Activated T-cell treated with anti-CD3 and anti-CD28 coated beads for 24 hours (primary cell): ENCODE data around the gene ACOX3.
"Not testable (repeated sequence)": the region's sequence is repeated elsewhere in the genome, so short reads cannot be mapped to it uniquely, and the experiment has no call there.

ENCODE experiments used
- DNase-seq: peaks from one replicate; pipeline ENCODE4 v3.0.0-alpha.2; 2020; ENCODE audit warnings: low read depth

Gene ACOX3

DNA sequence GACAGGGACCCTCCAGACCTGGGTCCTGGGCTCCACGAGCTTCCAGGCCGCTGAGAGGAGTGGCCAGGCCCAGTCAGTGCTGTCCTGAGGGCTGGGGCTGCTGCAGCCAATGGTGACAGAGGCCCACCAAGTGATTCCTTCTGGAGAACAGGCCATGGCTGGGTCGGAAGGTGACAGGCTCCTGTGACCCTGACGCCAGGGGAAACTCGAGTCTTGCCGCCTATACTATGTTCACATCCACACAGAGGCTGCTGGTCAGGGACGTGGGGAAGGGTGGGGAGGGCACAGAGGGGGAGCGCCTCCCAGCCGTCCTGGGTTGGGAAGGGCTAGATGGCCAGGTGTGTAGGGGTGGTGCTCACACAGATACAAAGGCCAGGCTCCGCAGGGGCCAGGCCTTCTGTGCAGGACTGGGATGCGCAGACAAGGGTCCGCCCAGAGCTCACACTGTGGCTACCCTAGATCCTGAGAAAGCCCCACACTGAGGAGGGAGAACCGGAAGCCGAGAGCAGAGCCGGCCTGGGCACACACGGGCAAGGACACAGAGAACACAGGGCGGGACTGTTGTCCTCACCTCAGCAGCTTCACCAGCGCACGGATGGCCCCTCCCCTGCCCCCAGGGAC is 89.6 kb downstream of the ACOX3 start:
- no peak for DNase-seq

DNA sequence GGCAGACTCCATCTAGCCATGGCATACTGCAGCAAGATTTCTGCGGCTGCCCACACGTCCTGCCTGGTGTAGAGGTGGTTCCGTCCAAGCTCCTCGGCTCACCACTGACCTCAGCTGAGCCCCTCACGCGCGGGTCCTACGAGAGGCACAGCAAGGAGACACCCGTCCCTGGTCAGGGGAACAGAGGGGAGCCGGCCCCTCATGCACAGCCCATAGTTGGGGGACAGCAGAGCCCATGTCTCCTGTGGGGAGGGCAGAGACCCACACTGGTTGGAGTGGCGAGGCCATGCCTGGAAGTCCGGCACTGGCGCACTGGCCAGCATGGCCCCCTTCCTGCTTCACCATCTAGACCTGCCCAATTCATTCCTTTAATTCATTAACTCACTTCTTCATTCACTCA is 90.2 kb downstream of the ACOX3 start:
- no peak for DNase-seq

DNA sequence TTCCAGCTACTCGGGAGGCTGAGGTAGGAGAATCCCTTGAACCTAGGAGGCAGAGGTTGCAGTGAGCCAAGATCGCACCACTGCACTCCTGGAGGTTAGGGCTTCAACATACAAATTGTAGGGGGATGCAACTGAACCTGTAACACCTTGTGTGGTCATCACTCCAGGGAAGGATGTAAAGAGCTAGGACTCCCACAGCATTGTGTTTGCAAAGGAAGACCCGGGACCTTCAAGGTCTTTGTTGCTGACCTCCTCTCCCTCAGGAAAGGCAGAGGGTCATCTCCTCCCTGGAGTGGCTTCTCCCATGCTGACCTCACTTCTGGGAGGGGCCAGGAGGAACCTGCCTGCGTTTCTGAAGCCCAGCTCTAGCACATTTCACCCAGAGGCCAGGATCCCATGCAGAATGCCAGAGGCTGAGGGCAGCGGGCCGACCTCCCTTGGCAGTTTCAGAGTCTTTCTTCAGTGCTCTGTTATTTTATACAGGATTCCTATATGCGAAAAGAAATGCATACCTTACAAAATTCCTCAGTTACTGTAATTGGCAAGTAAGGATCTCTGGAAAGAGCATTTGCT is 90.8 kb downstream of the ACOX3 start:
- no peak for DNase-seq

DNA sequence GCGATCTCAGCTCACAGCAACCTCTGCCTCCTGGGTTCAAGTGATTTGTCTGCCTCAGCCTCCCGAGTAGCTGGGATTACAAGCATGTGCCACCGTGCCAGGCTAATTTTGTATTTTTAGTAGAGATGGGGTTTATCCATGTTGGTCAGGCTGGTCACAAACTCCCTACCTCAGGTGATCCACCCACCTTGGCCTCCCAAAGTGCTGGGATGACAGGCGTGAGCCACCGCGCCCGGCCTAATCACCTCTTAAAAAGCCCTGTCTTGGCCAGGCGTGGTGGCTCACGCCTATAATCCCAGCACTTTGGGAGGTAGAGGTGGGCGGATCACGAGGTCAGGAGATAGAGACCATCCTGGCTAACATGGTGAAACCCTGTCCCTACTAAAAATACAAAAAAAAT is 91.3 kb downstream of the ACOX3 start:
- DNase-seq: not testable (repeated sequence)

DNA sequence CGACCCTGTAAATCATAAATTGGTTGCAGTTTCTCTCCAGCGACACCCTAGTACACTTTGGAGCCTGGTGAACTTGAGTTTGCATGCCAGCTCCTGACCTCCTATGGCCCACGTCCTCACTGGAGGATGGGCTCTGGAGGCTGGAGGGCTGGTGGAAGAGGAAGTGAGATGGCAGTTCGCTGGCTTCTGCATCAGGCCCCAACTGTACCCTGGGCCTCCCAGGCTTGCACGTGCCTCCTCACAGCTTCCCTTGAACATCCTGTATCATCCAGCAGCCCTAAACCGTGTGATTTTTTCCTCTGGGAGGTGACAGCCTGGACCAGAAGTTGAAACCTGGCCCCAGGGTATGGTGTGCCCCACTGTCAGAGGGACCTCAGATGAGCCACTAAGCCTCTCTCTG is 92.5 kb downstream of the ACOX3 start:
- DNase-seq: no peak

DNA sequence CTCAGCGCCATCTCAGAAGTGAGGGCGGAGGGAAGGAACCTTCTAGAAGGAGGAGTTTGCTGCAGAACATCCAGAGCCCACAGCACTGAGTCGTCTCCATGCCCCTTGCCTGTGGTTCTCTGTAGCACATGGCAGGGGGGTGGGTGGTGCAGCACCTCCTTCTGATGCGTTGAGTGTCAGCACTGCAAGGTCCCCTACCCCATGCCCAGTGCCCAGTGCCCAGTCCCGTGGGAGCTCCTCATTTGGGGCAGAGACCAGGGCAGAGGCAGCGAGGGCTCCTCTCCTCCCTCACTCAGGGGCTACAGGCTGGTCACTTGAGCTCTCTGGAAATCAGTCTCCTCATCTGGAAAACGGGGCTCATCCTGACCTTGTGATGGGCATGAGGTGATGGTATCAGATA is 92.9 kb downstream of the ACOX3 start:
- DNase-seq: no peak

DNA sequence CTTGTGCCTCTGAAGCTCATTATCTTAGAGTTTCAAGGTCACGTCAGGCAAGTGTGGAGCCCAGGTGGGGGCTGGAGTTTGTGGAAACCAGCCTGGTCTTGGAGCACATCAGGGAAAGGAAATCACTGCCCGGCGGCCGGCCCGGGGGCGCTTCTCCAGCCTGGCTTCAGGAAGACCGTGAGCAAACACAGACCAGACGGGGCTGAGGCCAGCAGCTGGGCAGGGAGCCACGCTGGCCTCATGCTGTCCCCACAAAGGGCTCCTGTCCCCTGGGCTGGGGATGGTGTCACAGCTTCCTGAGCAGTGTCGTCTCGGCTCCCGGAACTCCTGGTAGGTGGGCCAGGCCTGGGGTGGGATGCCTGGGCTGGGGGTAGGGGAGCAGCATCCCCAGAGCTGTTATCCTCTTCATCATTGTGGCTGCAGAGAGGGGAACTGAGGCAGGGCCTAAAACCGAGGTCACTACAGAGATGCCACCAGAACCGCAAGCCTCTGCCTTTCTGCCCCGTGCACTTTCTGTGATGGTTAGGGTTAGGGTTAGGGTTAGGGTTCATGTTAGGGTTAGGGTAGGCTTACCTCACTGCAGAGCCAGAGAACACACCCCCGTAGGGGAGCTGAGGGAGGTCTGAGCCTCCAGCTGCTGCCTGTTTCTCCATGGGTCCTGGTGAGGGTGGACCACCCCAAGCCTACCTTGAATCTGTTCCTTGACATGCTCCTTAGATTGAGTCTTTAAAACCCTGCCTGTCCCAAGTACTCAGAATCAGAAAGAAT is 93.5 kb downstream of the ACOX3 start:
- DNase-seq: no peak

DNA sequence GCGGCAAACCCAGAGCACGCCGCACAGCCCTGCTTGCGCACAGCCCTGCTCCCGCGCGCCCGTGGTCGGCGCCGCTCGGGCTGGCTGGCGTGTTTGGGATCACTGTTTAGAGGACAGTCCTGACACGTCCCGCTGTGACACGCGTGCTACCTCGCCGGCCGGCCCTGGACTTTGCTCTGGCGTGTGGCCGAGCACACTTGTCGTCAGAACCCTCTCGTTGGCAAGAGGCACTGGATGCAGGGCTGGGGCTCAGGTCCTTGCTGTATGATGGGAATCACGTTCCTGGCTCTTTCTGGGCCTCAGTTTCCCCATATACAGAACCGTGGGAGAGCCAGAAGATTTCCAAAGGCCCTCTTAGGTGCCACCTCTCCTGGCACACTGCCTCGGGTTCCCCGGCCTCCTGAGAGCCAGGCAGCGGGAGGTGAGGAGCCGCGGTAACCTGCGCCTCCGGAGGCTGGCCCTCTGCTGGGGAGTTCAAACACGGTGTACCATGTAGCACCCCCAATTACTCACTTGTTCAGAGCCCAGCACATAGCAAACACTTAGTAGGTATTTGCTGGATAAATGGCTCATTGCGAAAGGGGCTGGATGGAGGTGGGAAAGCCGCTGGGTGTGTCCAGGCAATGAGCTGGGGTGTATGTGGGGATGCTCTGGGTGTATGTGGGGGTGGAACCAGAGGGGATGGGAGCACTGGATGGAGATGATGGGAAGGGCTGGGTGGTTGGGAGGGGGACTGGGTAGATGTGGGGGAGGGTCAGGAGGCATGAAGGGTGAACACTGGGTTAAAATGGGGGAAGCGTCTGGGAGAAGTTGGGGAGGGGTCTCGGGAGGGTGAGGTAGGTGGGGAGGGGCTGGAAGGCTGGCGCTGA is 94.3 kb downstream of the ACOX3 start:
- DNase-seq: no peak

DNA sequence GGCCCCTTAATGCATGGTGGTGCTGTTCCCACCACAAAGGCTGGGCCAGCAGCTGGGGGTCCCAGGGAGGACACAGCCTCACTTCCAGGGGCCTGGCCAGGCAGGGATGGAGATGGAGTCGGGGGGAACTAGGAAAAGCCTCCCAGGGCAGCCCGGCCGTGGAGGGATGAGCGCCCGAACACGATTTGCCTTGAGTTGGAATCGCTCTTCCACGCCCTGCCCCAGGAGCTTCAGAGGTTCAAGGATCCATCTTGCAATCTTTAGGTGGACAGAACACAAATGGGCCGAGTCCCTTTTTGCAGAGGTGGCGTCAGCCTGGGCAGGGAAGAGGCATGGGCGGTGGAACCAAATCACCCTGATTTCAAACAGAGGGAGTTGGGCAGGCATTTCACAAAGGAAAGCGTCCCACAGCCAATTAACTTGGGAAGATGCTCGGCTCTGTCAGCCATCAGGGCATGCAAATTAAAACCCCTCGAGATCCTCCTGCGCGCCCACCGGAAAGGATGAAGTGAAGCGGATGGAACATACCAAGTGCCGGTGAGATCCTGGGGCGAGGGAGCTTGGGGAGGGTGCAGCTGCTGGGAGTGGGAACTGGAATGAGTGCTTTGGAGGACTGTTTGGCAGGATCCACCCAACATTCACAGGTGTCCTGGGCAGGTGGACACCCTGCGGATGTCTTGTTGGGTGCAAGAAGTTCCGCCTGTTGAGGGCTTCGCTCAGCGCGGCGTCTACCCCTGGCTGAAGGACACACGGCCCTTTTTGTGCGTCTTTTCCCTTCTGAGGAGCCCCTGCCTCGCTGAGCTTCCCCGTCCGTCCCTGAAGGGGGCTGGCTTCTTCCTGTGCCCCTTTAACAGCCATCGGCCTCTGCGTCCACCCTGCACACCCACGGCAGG is 95.2 kb downstream of the ACOX3 start:
- DNase-seq: no peak

DNA sequence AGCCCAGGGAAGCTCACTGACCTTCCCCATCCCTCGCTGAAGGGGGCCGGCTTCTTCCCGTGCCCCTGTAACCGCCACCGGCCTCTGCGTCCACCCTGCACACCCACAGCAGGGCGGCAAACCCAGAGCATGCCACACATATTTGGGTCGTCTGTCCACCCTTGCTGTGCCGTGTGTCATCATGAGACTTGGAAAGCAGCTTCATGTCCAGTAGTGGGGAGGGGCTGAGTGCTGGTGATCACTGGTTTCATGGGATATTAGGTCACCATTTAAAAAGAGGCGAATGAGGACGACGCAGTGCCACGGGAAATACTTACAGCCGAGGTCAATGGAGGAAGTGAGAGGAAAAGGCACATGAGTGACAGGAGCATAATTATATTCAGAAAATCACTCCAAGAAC is 96.1 kb downstream of the ACOX3 start:
- no peak for DNase-seq

DNA sequence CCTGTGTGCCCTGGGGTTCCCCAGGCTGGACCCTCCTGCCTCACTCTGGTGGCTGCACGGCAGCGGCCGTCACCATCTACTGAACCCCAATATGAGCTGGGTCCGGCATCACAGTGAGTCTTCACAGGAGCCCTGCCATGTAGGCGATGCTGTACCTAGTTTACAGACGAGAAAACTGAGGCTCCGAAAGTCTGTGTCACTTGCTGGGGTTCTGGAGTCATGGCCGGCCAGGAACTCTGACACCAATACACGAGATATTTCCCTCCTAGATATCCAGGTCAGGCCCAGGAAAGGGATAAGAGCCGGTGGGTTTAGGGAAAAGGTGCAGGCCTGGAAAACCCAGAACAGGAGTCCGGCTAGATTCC is 96.6 kb downstream of the ACOX3 start:
- DNase-seq: no peak

DNA sequence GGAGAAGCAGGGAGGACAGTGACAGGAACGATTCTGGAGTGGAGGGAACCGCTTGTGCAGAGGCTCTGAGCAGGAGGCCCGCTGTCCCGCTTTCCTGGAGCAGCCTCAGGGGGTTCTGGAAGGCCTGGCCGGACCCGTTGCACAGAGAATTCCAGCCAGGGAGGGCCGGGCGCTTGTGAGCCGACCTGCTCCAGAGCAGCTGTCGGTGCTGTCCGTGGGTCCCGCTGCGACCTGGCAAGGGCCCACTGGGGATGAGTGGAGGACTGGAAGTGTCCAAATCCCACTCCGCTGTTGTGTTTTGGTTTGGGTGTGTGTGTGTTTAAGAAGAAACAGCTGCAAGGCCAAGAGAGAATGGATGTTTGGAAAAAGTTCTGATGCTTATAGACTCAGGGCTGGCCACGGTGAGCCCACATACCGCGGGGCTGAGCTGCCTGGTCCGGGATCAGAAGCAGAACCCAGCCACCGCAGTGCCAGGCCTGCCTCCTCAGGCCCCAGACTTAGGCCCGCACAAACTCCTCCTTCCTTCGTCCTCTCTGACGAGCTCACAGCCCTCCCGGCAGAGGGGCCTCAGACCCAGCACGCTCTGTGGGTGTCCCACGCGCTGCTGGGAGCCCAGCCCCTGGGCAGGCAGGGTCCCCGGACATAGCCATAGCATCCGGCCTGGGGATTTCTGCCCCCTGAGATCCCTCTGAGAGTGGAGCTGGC is 97.1 kb downstream of the ACOX3 start:
- DNase-seq: no peak

DNA sequence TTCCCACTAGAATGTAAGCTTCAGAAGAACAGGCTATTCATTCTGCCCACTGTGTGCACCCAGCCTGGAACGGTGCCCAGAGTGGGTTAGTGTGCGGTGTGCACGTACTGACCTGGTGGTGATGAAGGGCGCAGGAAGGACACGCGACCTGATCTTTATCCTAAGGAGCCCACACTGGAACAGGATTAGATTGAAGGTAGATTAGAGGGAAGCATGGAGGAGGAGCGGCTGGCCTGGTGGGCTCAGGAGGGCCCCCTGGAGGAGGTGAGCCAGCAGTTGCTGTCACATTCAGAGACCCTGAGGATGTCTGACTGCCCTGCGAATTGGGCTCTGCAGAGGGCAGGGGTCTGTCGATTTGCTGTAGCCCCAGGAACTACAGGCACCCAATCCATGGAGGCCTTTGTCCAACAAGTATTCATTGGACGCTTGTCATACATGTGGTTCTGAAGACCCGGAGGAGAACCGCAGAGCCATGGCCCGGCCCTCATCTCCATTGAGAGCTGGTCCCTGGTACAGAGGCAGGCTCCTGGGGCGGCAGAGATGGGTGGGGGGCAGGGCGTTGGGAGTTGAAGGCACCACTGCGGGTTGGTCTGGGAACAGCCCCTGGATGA is 97.8 kb downstream of the ACOX3 start:
- DNase-seq: no peak

DNA sequence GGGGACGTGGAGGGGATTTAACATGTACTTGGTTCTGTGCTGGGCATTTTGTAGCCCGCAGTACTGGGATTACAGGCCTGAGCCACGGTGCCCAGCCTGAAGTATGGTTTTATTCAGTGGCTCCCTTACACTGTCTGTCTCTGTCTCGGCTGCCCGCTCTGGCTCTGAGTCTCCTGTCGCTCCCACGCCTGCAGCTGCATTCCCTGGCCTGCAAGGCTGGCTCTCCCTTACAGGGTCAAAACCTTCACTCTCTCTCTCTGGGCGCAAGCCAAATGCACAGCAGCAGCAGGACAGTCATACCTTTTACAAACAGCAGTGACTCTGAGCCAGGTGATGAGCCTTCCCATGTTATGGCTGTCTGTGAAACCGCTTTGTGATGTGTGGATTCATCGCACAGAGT is 98.8 kb downstream of the ACOX3 start:
- no peak for DNase-seq

DNA sequence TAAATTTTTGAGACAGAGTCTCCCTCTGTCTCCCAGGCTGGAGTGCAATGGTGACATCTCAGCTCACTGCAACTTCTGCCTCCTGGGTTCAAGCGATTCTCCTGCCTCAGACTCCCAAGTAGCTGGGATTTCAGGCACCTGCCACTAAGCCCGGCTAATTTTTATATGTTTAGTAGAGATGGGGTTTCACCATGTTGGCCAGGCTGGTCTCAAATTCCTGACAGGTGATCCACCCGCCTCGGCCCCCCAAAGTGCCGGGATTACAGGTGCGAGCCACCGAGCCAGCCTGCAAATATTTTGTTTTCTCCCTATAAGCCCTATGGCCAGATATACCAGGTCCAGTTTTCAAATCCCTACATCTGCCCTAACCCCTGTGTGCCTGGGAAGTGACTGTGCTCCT is 99.2 kb downstream of the ACOX3 start:
- not testable (repeated sequence) for DNase-seq

DNA sequence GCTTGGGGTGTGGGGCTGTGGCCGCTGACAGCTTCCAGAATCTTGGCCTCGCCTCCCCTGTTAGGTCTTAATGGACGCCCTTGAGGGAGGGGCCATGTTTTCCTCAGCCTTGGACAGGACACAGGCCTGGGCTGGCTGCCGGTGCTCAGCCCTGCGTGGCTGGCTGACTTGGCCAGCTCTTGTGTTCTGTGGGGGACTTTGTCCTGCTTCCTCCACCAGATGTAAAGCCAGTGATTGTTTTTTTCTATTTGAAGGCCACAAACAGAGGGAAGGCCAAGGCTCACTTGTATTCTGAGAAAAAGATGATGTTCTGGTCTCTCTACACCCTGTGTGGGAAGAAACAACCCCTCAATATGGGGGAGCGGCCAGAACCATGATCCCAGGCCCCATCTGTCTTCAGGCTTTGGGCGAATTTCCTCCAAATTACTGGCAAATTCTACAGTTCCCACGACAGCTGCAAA is 99.7 kb downstream of the ACOX3 start:
- no peak for DNase-seq

DNA sequence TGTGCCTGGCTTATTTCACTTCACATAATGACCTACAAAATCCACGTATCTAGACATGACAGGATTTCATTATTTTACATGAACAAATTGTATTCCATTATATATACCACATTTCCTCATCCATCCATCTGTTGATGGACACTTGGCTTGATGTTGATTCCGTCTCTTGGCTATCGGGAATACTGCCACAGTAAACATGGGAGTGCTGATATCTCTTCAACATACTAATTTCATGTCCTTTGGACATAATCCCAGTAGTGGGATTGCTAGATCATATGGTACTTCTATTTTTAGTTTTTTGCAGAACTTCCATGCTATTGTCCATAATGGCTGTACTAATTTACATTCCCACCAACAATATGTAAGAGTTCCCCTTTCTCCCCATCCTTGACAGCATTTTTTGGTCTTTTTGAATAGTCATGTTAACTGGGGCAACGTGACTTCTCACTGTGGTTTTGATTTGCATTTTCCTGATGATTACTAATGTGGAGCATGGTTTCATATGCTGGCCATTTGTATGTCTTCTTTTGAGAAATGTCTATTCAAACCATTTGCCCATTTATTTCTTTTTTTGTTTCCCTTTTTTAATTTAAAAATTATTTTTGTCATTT is 102.1 kb downstream of the ACOX3 start:
- DNase-seq: no peak

DNA sequence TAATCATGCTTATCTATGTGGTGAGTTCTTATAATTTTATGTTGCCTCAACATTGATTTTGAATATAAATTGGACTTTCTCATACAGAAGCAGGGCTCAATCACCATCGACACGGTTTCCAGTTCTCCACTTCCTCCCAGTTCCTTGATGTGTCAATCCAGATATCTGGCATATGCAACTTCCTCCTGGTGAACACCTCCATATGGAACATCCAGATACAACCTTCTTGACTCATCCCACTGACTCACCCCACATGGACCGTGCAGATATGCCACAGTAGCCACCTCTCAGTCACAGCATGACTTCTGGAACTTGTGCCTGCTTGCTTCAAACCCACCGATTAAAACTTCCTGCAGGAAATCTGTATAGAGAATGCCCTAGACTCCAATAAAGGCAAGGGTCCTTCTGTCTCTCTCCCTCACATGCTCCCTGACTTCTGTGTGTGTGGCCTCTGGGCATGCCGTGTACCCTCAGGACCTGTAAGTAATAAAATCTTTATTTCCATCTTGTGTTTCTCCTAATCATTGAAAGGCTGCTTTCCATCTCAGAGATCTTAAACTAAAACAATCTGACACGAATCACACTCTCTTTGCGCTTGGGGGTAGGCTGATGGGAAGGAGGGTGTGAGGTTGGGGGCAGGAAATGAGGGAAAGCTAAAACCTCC is 104.0 kb downstream of the ACOX3 start:
- no peak for DNase-seq

DNA sequence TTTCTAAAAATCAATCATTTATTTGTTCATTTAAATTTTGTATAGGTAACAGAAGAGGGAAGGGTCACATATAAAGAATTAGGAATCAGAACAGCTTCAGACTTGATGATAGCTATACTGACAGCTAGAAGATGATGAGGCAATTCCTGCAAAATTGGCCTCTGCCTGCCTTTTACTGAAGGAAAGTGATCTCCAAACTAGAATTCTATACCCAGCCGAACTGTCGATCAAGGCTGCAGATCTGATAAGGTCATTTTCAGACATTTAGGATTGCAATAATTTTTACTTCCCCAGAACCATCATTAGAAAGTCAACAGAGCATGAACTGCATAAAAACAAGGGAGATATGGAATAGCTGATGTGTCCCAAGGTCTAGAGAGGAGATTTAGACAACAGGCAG is 104.7 kb downstream of the ACOX3 start:
- DNase-seq: no peak
